ENCODE measurements around the gene NXNL1.

The NXNL1 gene

GRCh38 chr19:17423429-17424208, 37.1 kb downstream of the NXNL1 start:
- no peak for DNase-seq (ENCODE audit: low read depth, low spot score)
- no peak overlapping the region for H3K27ac ChIP-seq

GRCh38 chr19:17421942-17422341, 38.8 kb downstream of the NXNL1 start:
- DNase-seq (ENCODE audit: low read depth, low spot score) = no peak
- no peak overlapping the region for H3K27ac ChIP-seq

GRCh38 chr19:17420475-17420924, 40.2 kb downstream of the NXNL1 start:
- no peak overlapping the region for H3K27ac ChIP-seq
- DNase-seq (ENCODE audit: low read depth, low spot score) = no peak

- H3K27ac ChIP-seq = peak within 1 kb of the TSS; percentile 72
- peak; percentile 95 for DNase-seq (ENCODE audit: low read depth, low spot score)
Observed at GRCh38 chr19:17419621-17420474, 40.9 kb downstream of the NXNL1 start, which contains the start of gene MVB12A. MVB12A (plus strand) TSS chr19:17420047; CDS start chr19:17420136, 89 bp downstream.

GRCh38 chr19:17419154-17419620, 41.5 kb downstream of the NXNL1 start:
- DNase-seq (ENCODE audit: low read depth, low spot score) = no peak
- H3K27ac ChIP-seq = peak overlapping the region; percentile 72

- DNase-seq (ENCODE audit: low read depth, low spot score) = no peak
- peak overlapping the region; percentile 72 for H3K27ac ChIP-seq
Observed at GRCh38 chr19:17418710-17419109, 42.0 kb downstream of the NXNL1 start.

- DNase-seq (ENCODE audit: low read depth, low spot score) = no peak
- no peak overlapping the region for H3K27ac ChIP-seq
Observed at GRCh38 chr19:17415121-17415520, 45.6 kb downstream of the NXNL1 start.

GRCh38 chr19:17414097-17414496, 46.6 kb downstream of the NXNL1 start:
- H3K27ac ChIP-seq = no peak overlapping the region
- no peak for DNase-seq (ENCODE audit: low read depth, low spot score)

- DNase-seq (ENCODE audit: low read depth, low spot score) = no peak
- no peak overlapping the region for H3K27ac ChIP-seq
Observed at GRCh38 chr19:17411801-17412200, 48.9 kb downstream of the NXNL1 start.

GRCh38 chr19:17409990-17410389, 50.7 kb downstream of the NXNL1 start:
- no peak for DNase-seq (ENCODE audit: low read depth, low spot score)
- no peak overlapping the region for H3K27ac ChIP-seq

GRCh38 chr19:17406887-17407196, 53.9 kb downstream of the NXNL1 start:
- no peak overlapping the region for H3K27ac ChIP-seq
- no peak for DNase-seq (ENCODE audit: low read depth, low spot score)

GRCh38 chr19:17406046-17406886, 54.5 kb downstream of the NXNL1 start:
- H3K27ac ChIP-seq = no peak overlapping the region
- no peak for DNase-seq (ENCODE audit: low read depth, low spot score)
